Panc1 (cell line): Measurements from ENCODE around the gene EIF4E2. TPM values are rescaled to one million over a fixed set of nuclear protein-coding genes. Genes with fewer than 3 reads are reported as not detected.

ENCODE experiments used
- ATAC-seq: fragments of 200-7000 bp; cut with Tn5 transposase; 2 replicates; pipeline ENCODE4 v1.9.1; 2020; ENCODE audit warnings: mild to moderate bottlenecking, moderate library complexity
- BruUV-seq: library from RNA; stranded (reverse); fragments of 400-500 nt; replicated peaks from 2 replicates; lab custom pipeline; 2021; lab: Mats Ljungman, UMichigan
- CTCF ChIA-PET: fragments of 300-600 bp; sonication (Branson Sonifier 250); formaldehyde crosslinking; loops from one replicate; lab custom pipeline; 2022; ENCODE audit warnings: antibody characterized with exemption; lab: Charles Lee
- POLR2A ChIA-PET: fragments of 300-600 bp; sonication (Branson Sonifier 250); formaldehyde crosslinking; loops from one replicate; lab custom pipeline; 2022; ENCODE audit warnings: antibody characterized with exemption; lab: Charles Lee
- DNase-seq: peaks from one replicate; pipeline ENCODE4 v3.0.0-alpha.2; 2010; ENCODE audit warnings: low read depth, low spot score
- H3K27ac ChIP-seq: 2 replicates; pipeline ENCODE4 v1.5.1; 2011; ENCODE audit warnings: mild to moderate bottlenecking, low read length, inconsistent platforms
- H3K27me3 ChIP-seq: fragments of 200-500 bp; sonication (Bioruptor generic); 2 replicates; pipeline ENCODE4 v1.6.0; 2014; ENCODE audit warnings: low read length, inconsistent platforms; ENCODE audit not compliant: control insufficient read depth, insufficient read depth
- H3K36me3 ChIP-seq: fragments of 200-500 bp; sonication (Bioruptor generic); 2 replicates; pipeline ENCODE4 v1.5.1; 2014; ENCODE audit warnings: inconsistent platforms, mild to moderate bottlenecking, low read length, moderate library complexity; ENCODE audit not compliant: control insufficient read depth, insufficient read depth
- H3K4me1 ChIP-seq: 2 replicates; pipeline ENCODE4 v1.5.1; 2011; ENCODE audit warnings: inconsistent platforms, mild to moderate bottlenecking, low read length, moderate library complexity; ENCODE audit not compliant: control insufficient read depth, insufficient read depth
- H3K4me3 ChIP-seq, 2 experiments: 2 replicates each; pipeline ENCODE4 v1.5.1; 2011 to 2012; ENCODE audit warnings: low read depth in 2 of 2, low read length in 2 of 2, mild to moderate bottlenecking in 2 of 2, inconsistent platforms in 1 of 2, moderate library complexity in 1 of 2
- H3K9me3 ChIP-seq: fragments of 200-500 bp; sonication (Bioruptor generic); 2 replicates; pipeline ENCODE4 v1.5.1; 2014; ENCODE audit warnings: low read depth, mild to moderate bottlenecking, inconsistent platforms, low read length, moderate library complexity; ENCODE audit not compliant: control insufficient read depth, insufficient read depth
- CTCF ChIP-seq: fragments of 450-650 bp; IDR thresholded peaks from 2 replicates; pipeline ENCODE4 v1.5.1; 2017; ENCODE audit warnings: mild to moderate bottlenecking
- POLR2AphosphoS5 ChIP-seq: IDR thresholded peaks from 2 replicates; pipeline ENCODE4 v1.6.1; 2012; ENCODE audit warnings: mild to moderate bottlenecking, low read depth, low read length, moderate library complexity
- REST ChIP-seq, 2 experiments: IDR thresholded peaks; 2 replicates each; pipeline ENCODE4 v1.6.1; 2011 to 2012; ENCODE audit warnings: low read depth in 2 of 2, control low read depth in 1 of 2, low read length in 1 of 2, mild to moderate bottlenecking in 1 of 2, moderate library complexity in 1 of 2; ENCODE audit not compliant: insufficient read depth in 1 of 2
- SIN3A ChIP-seq: IDR thresholded peaks from 2 replicates; pipeline ENCODE4 v1.6.1; 2012; ENCODE audit warnings: low read depth, mild to moderate bottlenecking, low read length, moderate library complexity, borderline replicate concordance; ENCODE audit not compliant: insufficient read depth
- TCF7L2 ChIP-seq: IDR thresholded peaks from 2 replicates; pipeline ENCODE4 v1.6.1; 2011; ENCODE audit warnings: mild to moderate bottlenecking, low read depth, low read length, inconsistent platforms
- in situ Hi-C: cut with HindIII; loops from 2 replicates; pipeline ENCODE4 v1.10.0; 2016; ENCODE audit warnings: low sequenced_read_pairs, low pct_unique_long_range_greater_than_20kb
- intact Hi-C: fragments of 100-400 bp; cut with micrococcal nuclease; formaldehyde crosslinking; loops from one replicate; pipeline ENCODE4 v1.10.0; 2022; ENCODE audit not compliant: unreplicated experiment
- total RNA-seq: library from RNA; stranded (reverse); gene quantifications from one replicate; pipeline ENCODE4 v1.2.1, GENCODE V29; 2021; ENCODE audit not compliant: unreplicated experiment

Gene EIF4E2
- total RNA-seq, 1 experiment from 2014 or later, result 84.0 TPM

- POLR2A ChIA-PET, result interaction anchor here (0.6 kb wide), 1 partner anchor 511 kb away, joined by 3 read pairs; no protein-coding TSS in a partner anchor
- in situ Hi-C loops, result no loop called here
Measured at GRCh38 chr2:232598293-232598692, 47.8 kb downstream of the EIF4E2 start.

GRCh38 chr2:232600053-232600773, 49.7 kb downstream of the EIF4E2 start:
- no peaks in the 10 kb centered on the region for H3K27me3 ChIP-seq
- H3K27ac ChIP-seq, result no peak overlapping the region
- ChIA-PET POLR2A (interaction anchor here (0.6 kb wide), 1 partner anchor 176 kb away, joined by 5 read pairs; the partner anchor contains the start of gene KCNJ13), CTCF (interaction anchor here (0.5 kb wide), 2 partner anchors 69 to 470 kb away, joined by 4 to 8 read pairs; no protein-coding TSS in a partner anchor)
- no peaks in the 10 kb centered on the region for H3K4me1 ChIP-seq
- ATAC-seq (no peak), DNase-seq (no peak)
- in situ Hi-C loops (no loop called here), intact Hi-C loops (no loop called here)
- no TSS peak for BruUV-seq
- H3K9me3 ChIP-seq, result no peaks in the 10 kb centered on the region
- no peaks in the 10 kb centered on the region for H3K36me3 ChIP-seq
- no peak overlapping the region for H3K4me3 ChIP-seq
- TF ChIP-seq CTCF (no peak), SIN3A (no peak), POLR2AphosphoS5 (no peak), TCF7L2 (no peak)

More at GRCh38 chr2:232598293-232598692, 47.8 kb downstream of the EIF4E2 start:
- BruUV-seq, result no TSS peak
- Histone ChIP-seq H3K9me3 (no peaks in the 10 kb centered on the region), H3K4me3 (no peak overlapping the region), H3K36me3 (no peaks in the 10 kb centered on the region), H3K4me1 (peaks cover under 1% of the 10 kb centered on the region; the same call in 1 of the 2 replicates), H3K27ac (no peak overlapping the region), H3K27me3 (no peaks in the 10 kb centered on the region)
- DNase-seq, result no peak
- TF ChIP-seq CTCF (no peak), SIN3A (no peak), POLR2AphosphoS5 (no peak), REST (IDR thresholded peaks at IDR 0.05; ENCODE audit: insufficient read depth in 1 of 2, low read depth in 2 of 2, low read length in 1 of 2) (no peak), TCF7L2 (no peak)
- intact Hi-C loops, result no loop called here
- no peak for ATAC-seq
- CTCF ChIA-PET, result no interaction called here
